Measurements from ENCODE around the gene LMAN1L.

Gene LMAN1L

DNA sequence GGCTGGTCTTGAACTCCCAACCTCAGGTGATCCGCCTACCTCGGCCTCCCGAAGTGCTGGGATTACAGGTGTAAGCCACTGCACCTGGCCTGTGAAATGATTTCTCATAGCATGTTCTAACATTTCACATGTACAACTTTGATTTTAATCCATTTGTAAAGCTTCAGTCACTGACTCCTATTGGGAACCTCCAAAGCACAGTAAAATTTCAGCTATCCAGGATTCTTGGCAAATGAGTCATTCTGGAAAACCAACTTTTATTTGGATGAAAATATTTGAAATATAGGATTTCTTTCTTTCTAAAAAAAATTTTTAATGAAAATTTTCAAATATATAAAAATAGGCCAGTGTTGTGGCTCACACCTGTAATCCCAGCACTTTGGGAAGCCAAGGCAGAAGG is 2.7 kb upstream of the LMAN1L start:
- in situ Hi-C loops (cut with HindIII; ENCODE audit: low sequenced_read_pairs) = loop anchor here (10.0 kb wide), 1 partner anchor 55 kb away; no protein-coding TSS in a partner anchor

DNA sequence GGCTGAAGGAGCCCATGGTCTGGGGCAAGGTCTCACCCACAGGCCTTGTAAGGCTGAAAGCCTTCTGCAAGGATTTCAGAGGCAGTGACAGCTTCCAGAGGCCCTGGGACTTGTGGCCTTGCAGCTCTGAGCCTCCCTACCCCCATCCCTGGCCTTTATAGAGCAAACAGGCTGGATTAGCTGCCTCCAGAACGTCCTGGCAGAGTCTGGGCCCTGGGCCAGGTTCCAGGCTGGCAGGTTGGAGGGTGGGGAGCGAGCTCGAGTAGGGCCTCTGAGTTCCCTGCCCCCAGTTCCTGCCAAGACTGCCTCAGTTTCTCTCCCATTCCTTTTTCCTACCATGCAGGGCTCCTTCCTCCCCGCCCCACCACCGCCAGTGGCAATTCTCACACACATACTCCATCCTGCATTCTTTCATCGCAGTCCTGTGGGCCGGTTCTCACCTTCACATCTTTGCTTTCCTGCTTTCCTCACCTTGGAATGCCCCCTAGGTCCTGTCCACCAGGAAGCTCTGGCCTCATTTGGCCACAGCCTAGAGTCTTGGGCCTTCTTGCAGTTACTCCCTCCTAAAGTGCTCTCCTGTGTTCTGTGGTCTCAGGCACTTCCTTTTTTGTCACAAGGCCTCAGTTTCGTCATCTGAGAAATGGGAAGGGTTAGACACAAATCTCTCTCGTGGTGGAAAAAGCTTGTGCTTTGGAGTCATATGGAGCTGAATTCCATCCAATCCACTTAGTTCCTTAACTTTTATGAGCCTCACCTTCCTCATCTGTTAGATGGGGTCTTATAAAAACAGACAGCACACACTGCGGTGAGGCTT is 2.7 kb downstream of the LMAN1L start:
- in situ Hi-C loops (cut with HindIII; ENCODE audit: low sequenced_read_pairs) = loop anchor here (5.0 to 10.0 kb wide), 4 partner anchors 37 to 92 kb away; partner anchors contain the start of gene FAM219B

DNA sequence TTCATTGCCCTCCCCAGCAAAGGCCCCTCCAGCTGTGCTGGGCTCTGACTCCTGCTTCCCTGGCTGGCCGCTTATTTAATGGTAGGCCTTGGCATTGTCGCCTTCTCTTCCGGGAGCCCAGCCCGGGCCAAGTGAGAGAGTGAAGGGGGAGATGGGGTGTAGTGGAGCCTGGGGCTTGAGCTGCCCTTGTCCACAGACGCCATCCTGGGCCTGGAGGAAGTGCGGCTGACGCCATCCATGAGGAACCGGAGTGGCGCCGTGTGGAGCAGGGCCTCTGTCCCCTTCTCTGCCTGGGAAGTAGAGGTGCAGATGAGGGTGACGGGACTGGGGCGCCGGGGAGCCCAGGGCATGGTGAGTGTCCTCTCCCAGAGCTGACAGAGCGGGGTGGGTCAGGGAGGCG is 3.3 kb downstream of the LMAN1L start:
- in situ Hi-C loops (cut with HindIII; ENCODE audit: low sequenced_read_pairs) = loop anchor here (5.0 to 10.0 kb wide), 4 partner anchors 36 to 91 kb away; partner anchors contain the start of gene FAM219B

DNA sequence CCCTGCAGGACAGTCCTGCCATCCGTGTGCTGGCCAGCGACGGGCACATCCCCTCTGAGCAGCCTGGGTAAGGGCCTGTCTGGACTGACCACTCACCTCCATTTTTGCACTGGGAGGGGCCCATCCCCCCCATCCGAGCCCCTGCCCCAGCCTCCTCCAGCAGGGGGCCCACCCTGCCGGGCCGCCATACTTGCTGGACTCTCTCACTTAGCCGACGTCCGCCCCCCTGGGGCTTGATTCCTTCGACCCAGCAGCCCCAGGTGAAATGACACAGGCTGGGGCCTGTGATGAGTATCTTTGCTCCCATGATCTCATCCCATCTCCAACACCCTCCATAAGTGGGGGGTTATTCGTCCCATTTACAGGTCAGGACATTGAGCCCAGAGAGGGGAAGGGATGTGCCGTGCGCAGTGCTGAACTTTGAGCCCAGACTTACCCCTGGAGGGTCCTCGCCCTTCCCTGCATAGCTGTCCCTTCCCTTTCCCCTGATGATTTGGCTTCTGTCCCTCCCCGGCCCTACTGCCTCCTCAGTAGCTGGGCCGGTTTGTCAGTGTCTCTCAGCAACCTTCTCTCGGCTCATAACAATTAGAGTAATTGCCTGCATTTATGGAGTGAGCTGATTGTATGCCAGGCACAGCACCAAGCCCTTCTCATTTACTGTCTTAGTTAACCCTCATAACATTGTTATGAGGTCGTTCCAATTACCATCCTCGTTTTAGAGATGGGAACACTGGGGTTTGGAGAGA is 4.2 kb downstream of the LMAN1L start:
- in situ Hi-C loops (cut with HindIII; ENCODE audit: low sequenced_read_pairs) = loop anchor here (5.0 to 10.0 kb wide), 4 partner anchors 36 to 91 kb away; partner anchors contain the start of gene FAM219B

DNA sequence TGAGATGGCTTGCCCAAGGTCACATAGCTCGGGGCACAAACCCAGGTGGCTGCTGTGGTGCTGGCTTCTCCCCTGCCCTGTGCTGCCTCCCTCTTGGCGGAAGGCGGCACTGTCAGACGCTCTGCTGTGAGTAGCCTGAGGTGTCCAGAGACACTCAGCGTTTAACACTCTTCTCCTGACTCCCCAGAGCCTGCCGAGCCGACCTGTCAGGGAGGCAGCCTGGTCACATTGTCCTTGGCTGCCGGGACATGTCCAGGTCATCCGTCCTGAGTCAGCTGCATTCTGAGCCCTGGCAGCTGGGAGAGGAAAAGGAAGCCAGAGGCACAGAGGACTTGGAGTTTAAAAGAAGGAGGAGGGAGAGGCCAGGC is 4.7 kb downstream of the LMAN1L start:
- in situ Hi-C loops (cut with HindIII; ENCODE audit: low sequenced_read_pairs) = loop anchor here (5.0 to 10.0 kb wide), 4 partner anchors 35 to 90 kb away; partner anchors contain the start of gene FAM219B

DNA sequence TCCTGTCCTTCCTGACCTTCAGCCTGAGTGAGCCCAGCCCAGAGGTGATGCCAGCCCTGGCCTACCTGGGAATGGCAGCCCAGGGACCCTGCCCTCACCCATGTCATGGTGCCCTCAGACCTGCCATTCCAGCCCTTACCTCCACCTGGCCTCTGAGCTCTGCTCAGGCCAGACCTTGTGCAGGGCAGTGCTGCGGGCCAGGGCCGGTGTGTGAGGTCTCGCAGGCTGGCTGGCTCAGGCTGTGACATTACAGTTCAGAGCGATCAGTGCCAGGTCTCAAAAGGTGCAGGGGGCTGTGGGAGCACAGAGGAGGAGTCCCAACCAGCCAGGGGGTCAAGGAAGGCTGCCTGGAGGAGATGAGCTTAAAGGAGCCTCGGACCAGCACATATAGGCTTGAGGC is 7.4 kb downstream of the LMAN1L start:
- in situ Hi-C loops (cut with HindIII; ENCODE audit: low sequenced_read_pairs) = no loop called here

DNA sequence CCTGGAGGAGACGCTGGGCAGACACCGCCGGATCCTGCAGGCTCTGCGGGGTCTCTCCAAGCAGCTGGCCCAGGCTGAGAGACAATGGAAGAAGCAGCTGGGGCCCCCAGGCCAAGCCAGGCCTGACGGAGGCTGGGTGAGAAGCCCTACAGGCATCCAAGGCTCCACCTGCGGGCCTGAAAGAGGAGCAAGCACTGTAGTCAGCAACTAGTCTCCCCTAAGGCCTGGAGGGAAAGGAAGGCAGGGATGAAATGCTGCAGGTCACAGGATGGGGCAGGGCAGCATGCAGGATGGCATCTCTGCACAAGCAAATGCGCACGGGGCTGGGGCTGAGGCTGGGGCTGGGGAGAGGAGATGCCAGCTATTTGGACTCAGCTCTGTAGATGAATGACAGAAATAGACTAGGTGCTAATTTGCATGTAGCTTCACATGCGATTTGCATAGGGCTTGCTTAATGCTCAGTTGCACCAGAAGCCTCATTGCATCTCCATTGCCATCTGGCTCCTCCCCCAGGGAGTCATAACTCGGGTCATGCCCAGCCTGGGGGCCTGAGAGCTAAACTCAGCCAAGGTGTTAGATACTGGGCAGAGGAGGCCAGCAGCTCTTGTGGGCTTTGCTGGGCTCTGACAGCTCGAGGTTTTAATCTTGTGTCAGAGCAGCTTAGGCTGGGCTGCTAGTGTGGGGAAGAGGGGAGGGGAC is 8.6 kb downstream of the LMAN1L start:
- in situ Hi-C loops (cut with HindIII; ENCODE audit: low sequenced_read_pairs) = no loop called here

DNA sequence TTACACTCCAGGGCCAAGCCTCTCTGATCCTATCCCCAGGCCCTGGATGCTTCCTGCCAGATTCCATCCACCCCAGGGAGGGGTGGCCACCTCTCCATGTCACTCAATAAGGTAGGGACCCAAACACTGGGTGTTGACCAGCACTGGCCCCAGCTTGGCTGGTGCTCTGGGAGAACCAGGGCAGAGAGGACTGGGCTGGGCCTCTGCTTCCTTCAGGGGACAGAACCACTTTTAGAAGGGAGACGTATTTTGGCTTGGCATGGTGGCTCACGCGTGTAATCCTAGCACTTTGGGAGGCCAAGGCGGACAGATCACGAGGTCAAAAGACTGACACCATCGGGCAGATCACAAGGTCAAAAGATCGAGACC is 9.1 kb downstream of the LMAN1L start:
- in situ Hi-C loops (cut with HindIII; ENCODE audit: low sequenced_read_pairs) = no loop called here

DNA sequence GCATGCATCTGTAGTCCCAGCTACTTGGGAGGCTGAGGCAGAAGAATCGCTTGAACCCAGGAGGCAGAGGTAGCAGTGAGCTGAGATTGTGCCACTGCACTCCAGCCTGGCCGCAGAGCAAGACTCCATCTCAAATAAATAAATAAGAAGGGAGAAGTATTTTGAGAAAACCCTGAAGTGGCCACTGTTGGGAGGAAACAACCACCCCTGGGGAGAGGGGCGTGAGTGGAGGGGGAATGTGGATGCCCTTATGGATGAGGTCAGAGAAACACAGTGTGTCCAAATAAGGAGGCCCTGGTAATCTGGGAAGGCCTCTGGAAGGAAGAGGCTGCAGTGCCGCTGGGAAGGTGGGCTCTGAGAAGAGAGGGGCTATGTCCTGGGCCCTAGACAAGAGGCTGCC is 9.6 kb downstream of the LMAN1L start:
- in situ Hi-C loops (cut with HindIII; ENCODE audit: low sequenced_read_pairs) = no loop called here

DNA sequence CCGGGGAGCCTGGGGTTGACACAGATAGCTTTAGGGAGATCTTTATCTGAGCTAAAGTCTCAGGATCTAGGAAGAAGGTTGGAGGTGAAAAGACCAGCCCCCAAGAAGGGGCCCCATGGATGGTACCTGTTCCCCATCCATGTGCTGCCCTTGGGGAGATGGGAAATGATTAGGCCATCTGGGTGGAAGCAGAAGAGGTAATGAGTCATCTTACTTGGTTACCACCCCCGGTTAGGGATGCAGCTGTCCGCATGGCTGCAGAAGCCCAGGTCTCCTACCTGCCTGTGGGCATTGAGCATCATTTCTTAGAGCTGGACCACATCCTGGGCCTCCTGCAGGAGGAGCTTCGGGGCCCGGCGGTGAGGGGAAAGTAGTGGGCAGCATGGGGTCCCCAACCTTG is 10.7 kb downstream of the LMAN1L start:
- in situ Hi-C loops (cut with HindIII; ENCODE audit: low sequenced_read_pairs) = no loop called here

DNA sequence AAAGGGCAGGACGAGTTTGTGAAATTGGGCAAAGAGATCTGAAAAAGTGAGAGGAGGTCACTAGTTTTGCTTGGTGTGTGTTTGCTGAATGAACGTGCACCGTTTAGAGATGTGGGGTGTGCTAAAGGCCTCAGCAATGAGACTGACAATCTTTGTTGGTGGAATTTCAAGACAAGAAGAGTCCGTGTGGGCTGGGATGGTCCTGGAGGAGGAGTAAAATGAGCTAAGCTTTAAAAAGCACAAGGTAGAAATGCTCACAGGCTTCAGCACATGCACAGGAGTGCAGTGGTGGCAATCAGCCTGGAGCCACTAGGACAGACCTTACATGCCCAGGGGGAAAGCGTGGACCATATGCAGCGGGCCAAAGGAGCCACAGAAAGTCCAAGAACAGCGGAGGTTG is 12.3 kb downstream of the LMAN1L start:
- in situ Hi-C loops (cut with HindIII; ENCODE audit: low sequenced_read_pairs) = no loop called here

DNA sequence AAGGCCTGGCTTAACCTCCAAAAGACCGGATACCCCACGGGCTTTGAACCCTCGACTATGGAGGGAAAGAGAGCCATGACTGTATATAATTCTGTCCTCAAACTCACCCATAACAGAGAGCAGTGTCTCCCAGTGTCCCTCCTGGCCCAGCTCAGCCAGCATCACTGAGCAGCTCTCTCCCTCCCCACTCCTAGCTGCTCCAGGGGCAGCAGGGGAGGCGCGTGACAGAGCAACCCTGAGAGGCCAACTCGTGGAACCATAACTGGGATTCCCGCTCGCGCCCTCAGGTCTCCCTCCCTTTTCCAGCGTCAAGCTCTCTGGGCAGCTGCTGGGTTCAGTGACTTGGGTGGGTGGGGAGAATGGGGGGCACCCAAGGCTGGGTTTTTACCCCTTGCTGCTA is 13.2 kb downstream of the LMAN1L start:
- in situ Hi-C loops (cut with HindIII; ENCODE audit: low sequenced_read_pairs) = no loop called here

DNA sequence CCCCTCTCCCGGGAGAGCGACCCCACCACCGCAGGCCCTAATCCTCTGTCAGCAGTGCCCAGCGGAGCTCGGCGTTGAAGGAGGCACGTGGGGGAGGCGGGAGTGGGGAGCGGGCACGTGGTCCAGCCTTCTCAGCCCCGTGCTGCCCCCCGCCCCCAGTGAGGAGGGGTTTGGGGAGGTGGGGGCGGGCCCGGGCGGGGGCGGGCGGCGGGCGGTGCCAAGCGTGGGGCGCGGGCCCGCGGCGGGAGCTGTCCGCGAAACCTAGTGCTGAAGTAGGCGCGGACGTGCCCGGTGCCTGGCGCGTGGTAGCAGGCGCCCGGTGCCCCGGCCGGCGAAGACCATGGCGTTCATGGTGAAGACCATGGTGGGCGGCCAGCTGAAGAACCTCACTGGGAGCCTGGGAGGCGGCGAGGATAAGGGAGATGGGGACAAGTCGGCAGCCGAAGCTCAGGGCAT is 13.8 kb downstream of the LMAN1L start, which contains the start of gene CPLX3:
Gene CPLX3 (plus strand): TSS at position 264 of the 456 bp plus-strand sequence. CDS start 77 bp downstream, at position 341.
- in situ Hi-C loops (cut with HindIII; ENCODE audit: low sequenced_read_pairs) = no loop called here

DNA sequence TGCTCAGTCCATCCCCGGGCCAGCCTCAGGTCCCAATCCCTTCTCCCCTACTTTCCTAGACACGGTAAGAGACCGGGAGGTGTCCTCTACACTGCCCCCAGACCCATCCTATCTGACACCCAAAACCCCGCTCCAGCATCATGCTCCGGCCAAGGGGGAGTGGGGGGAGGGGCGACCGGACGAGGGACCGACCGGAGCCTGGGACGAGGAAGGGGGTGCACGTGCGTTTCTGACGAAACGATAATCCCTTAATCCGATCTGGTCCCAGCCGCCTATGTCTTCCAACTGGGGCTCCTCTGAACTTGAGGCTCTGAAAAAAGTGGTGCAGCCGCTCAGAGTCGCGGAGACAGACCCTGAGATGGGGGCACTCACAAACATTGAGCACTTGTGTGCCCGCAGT is 14.3 kb downstream of the LMAN1L start:
- in situ Hi-C loops (cut with HindIII; ENCODE audit: low sequenced_read_pairs) = no loop called here

DNA sequence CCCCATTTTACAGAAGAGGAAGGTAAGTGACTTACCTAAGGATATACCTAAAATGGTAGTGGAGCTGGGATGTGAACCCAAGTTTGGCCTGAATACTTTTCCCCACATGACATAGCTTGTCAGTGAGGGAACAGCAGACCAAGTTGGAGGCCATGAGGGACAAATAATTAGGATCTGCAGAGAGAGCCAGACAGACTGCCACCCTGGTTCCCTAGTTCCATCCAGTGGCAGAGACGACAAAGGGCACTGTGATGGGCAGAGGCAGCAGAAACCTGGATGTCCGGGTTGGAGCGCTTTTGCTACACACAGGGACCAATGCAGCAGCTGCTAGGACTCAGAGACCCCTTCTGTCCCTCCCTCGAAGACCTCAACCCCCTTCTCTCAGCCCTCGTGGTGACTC is 15.0 kb downstream of the LMAN1L start:
- in situ Hi-C loops (cut with HindIII; ENCODE audit: low sequenced_read_pairs) = no loop called here

DNA sequence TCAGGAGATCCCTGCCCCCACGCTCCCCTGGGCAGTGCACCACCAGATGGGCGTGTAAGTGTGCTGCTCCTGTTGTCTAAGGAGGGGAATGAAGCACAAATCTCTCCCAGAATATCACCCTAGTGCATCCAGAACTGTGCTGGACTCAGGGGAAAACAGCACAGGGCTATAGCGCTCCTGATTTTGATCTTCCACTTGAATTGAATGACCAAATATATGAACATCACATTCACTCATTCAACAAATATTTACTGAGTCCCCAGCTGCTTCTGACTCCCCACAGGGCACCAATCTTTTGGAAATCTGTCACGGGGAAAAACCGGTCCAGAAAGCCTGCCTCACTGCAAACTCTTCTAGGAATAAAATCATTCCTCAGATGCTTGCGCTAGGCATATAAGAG is 16.2 kb downstream of the LMAN1L start:
- in situ Hi-C loops (cut with HindIII; ENCODE audit: low sequenced_read_pairs) = no loop called here

DNA sequence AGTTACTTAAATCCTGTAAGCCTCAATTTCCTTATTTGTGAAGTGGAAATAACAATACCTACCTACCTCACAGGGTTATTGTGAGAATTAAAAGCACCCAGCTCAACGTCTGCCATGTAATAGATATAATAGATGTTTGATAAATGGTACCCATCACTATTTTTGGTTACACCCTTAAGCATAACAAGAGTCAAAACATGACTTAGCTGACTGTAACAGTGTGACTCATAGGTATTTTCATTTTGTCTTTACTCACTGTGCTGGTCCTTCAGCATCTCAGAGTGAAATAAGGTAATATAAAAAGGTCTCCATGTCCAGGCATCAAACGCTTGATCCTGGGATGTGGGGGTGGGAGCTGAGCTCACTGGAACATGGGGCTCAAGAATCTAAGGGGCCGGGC is 16.9 kb downstream of the LMAN1L start:
- in situ Hi-C loops (cut with HindIII; ENCODE audit: low sequenced_read_pairs) = no loop called here

DNA sequence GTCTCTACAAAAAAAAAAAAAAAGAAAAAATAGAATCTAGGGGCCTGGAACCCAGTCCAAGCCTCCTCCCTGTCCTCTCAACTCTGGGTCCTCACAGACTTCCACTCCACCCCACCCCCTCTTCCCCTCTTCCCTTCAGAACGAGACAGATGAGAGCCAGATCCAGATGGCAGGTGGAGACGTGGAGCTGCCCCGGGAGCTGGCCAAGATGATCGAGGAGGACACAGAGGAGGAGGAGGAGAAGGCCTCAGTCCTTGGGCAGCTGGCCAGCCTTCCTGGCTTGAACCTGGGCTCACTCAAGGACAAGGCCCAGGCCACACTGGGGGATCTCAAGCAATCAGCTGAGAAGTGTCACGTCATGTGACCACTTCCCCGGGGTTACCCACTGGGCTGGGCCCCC is 17.4 kb downstream of the LMAN1L start:
- in situ Hi-C loops (cut with HindIII; ENCODE audit: low sequenced_read_pairs) = no loop called here

DNA sequence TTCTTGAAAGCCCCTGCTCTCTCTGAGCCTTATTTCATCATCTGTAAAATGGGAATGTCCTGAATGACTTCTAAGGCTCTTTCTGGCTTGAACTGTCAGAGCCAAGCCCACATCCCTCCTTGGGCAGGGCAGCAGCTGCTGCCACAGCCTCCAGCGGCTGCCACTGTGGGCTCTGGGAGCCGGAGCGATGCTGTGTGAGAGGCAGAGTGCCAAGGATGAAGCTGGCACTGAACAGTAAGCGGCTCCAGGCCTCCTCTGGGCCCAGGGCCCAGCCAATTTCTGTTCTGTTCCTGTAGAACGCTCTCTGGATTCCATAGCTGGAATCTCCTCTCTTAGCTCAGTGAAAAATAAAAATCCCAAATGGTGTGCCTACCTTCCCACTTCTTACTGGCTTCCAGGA is 18.2 kb downstream of the LMAN1L start:
- in situ Hi-C loops (cut with HindIII; ENCODE audit: low sequenced_read_pairs) = no loop called here

DNA sequence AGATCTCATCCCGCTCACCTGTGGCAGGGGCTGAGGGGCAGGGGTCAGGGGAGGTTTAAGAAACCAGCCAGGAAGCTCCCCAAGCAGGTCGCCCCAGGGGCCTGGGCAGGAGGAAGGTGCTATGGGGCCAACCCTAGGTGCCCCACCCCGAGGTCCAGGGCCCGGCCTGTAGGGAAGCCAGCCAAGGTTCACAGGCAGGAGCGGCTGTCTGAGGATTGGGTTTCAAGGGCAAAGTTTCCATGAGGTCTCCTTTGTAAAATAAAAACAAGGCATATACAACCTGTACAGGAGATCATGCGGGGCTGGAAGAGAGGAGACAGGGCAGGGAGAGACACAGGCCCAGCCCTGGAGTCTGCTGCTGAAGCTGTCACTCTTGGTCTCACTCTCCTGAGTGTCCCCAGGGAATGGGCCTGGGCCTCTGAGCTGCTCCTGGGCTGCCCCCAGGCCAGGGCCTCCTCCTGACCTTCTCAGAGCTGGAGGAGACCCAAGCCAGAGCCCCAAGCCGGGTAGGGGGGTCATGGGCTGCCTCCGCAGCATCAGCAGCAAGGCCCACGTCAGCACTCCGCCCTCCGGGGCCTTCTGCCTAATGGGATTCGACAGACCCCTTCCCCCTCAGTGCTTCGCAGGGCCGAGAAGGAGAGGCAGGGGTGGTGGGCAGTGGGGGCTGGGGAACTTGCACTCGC is 19.3 kb downstream of the LMAN1L start:
- in situ Hi-C loops (cut with HindIII; ENCODE audit: low sequenced_read_pairs) = no loop called here

DNA sequence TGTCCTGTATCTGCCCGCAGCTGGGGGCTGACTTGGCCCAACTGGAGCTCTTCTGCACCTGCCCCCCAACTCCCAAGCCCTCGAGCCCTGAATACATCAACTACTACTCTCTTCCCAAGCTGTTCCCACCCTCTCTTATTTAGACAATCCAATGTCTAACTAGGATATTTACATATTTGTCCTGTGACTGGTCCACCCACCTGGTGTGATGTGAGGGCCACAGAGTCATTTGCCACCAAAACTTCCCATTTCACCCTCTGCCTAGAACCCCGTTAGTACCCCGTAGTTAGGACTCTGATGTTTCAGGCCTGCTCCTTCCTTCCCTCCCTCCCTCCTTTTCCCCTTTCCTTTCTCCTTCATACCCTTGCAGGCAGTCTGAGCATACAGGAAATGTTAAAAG is 20.2 kb downstream of the LMAN1L start:
- in situ Hi-C loops (cut with HindIII; ENCODE audit: low sequenced_read_pairs) = no loop called here

Measured in endothelial cell of hepatic sinusoid (primary cell).